HUES6 (cell line): ENCODE data around the gene KRTAP5-5.
"Not testable (repeated sequence)": the region's sequence is repeated elsewhere in the genome, so short reads cannot be mapped to it uniquely, and the experiment has no call there.

Experiments
- H3K27ac ChIP-seq: 2 replicates; pipeline ENCODE4 v1.7.0; 2013; ENCODE audit warnings: low read depth, mild to moderate bottlenecking, low read length, inconsistent platforms
- H3K27me3 ChIP-seq: 2 replicates; pipeline ENCODE4 v1.6.1; 2013; ENCODE audit warnings: low read length; ENCODE audit not compliant: control insufficient read depth, insufficient read depth
- H3K36me3 ChIP-seq: 2 replicates; pipeline ENCODE4 v1.6.1; 2013; ENCODE audit warnings: low read length; ENCODE audit not compliant: control insufficient read depth, insufficient read depth
- H3K4me1 ChIP-seq: 2 replicates; pipeline ENCODE4 v1.6.1; 2013; ENCODE audit warnings: low read length; ENCODE audit not compliant: control insufficient read depth, insufficient read depth
- H3K4me3 ChIP-seq: 2 replicates; pipeline ENCODE4 v1.5.1; 2013; ENCODE audit warnings: low read depth, low read length
- H3K9ac ChIP-seq: one replicate; pipeline ENCODE4 v1.6.1; 2013; ENCODE audit warnings: mild to moderate bottlenecking, low read length
- H3K9me3 ChIP-seq: 2 replicates; pipeline ENCODE4 v1.6.1; 2013; ENCODE audit warnings: low read depth, low read length; ENCODE audit not compliant: control insufficient read depth, insufficient read depth

The KRTAP5-5 gene

GRCh38 chr11:1661454-1662269 lies 32.1 kb downstream of the KRTAP5-5 start:
- H3K9ac ChIP-seq, H3K27me3 ChIP-seq, H3K4me1 ChIP-seq, H3K27ac ChIP-seq, H3K4me3 ChIP-seq, H3K9me3 ChIP-seq, H3K36me3 ChIP-seq: not testable (repeated sequence)

- H3K9ac ChIP-seq, H3K4me3 ChIP-seq, H3K4me1 ChIP-seq, H3K9me3 ChIP-seq, H3K36me3 ChIP-seq, H3K27me3 ChIP-seq, H3K27ac ChIP-seq: not testable (repeated sequence)
These were observed 33.2 kb downstream of the KRTAP5-5 start for GRCh38 chr11:1662699-1663283.

- no peaks in the 10 kb centered on the region for H3K9me3 ChIP-seq
- no peak overlapping the region for H3K27ac ChIP-seq
- H3K36me3 ChIP-seq = no peaks in the 10 kb centered on the region
- H3K27me3 ChIP-seq = peaks cover 10% of the 10 kb centered on the region
- no peak overlapping the region for H3K4me3 ChIP-seq
- H3K4me1 ChIP-seq = no peaks in the 10 kb centered on the region
- H3K9ac ChIP-seq = no peak overlapping the region
These were observed 35.7 kb downstream of the KRTAP5-5 start for GRCh38 chr11:1665313-1665712.

DNA sequence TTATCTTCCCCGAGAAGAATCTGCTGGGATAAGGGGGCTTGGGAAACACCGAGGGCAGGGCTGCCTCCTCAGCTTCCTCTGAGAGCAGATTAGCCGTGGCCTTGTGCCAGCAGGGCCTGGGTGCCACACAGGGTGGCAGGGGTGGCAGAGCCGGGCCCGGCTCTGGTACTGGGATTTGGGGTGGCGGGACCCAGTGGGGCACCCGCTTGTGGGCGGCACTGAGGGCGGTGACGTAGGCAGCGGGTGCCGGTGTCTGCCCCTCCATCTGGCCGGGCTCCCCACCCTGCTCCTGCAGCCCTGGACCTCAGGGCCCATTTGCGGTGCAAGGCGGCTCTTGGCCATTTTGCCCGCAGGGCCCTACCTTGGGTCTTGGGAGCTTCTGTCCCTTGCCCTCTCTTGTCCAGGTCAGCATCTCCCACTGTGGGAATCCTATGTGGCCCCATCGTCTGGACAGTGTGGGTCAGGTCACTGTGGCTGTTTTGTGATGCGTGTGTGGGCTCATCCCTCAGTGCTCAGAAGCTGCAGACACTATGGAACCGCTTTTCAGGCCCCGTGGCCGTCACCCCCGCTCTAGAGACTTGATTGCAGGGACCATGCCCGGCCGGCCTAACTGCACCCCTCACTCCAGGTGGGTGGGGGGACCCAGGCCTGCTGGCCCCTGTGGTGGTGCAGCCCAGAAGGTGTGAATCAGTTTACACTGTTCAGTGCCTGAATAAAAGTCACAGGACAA lies 37.7 kb downstream of the KRTAP5-5 start:
- Histone ChIP-seq H3K4me3 (no peak overlapping the region), H3K4me1 (no peaks in the 10 kb centered on the region), H3K27me3 (peaks cover 10% of the 10 kb centered on the region), H3K9ac (no peak overlapping the region), H3K27ac (no peak overlapping the region), H3K9me3 (no peaks in the 10 kb centered on the region), H3K36me3 (no peaks in the 10 kb centered on the region)

GRCh38 chr11:1667906-1668305 lies 38.3 kb downstream of the KRTAP5-5 start:
- Histone ChIP-seq H3K9ac (no peak overlapping the region), H3K27me3 (peaks cover 10% of the 10 kb centered on the region), H3K4me3 (no peak overlapping the region), H3K27ac (no peak overlapping the region), H3K4me1 (no peaks in the 10 kb centered on the region), H3K9me3 (no peaks in the 10 kb centered on the region), H3K36me3 (no peaks in the 10 kb centered on the region)

- H3K27ac ChIP-seq = no peak overlapping the region
- no peaks in the 10 kb centered on the region for H3K9me3 ChIP-seq
- no peaks in the 10 kb centered on the region for H3K4me1 ChIP-seq
- H3K4me3 ChIP-seq = no peak overlapping the region
- H3K36me3 ChIP-seq = no peaks in the 10 kb centered on the region
- no peak overlapping the region for H3K9ac ChIP-seq
- H3K27me3 ChIP-seq = peaks cover 17% of the 10 kb centered on the region
These were observed 39.4 kb downstream of the KRTAP5-5 start for GRCh38 chr11:1668911-1669473.

DNA sequence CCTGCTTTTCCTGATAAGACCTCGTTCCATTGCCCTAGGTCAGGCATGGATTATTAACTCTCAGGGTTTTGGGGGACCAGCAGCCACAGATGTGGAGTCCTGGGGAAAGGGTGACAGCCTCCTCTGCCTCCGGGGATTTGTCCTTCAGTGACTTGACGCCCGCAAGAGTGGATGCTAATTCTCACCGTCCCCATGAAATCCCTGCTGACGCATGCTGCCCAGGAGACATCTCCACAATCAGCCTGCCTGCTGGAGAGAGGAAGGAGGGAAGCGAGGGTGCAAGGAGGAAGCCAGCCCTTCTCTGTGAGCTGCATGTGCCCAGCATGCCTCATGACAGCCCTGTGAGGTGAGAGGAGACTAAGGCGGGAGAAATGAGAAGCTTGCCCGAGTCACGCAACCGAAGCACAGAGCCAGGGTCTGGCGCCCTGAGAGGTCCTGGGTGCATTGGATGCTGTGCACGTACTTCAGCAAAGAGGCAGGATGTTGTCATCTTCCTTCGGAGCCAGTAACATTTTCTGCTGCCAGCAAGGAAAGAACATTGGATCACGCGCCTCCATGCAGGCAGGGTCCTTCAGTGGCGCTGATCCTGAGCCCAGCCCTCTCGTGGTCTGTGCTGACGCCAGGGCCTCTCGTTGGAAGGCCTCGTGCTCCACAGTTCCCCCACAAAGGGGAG lies 40.1 kb downstream of the KRTAP5-5 start:
- Histone ChIP-seq H3K27me3 (peaks cover 20% of the 10 kb centered on the region), H3K9ac (no peak overlapping the region), H3K4me3 (no peak overlapping the region), H3K27ac (no peak overlapping the region), H3K9me3 (no peaks in the 10 kb centered on the region), H3K36me3 (no peaks in the 10 kb centered on the region), H3K4me1 (no peaks in the 10 kb centered on the region)

- H3K9me3 ChIP-seq, H3K27ac ChIP-seq, H3K9ac ChIP-seq, H3K36me3 ChIP-seq, H3K4me3 ChIP-seq, H3K4me1 ChIP-seq: not testable (repeated sequence)
- H3K27me3 ChIP-seq = peaks cover 21% of the 10 kb centered on the region
These were observed 40.9 kb downstream of the KRTAP5-5 start for GRCh38 chr11:1670457-1670856.

GRCh38 chr11:1670905-1671371 lies 41.4 kb downstream of the KRTAP5-5 start:
- Histone ChIP-seq H3K27me3 (peaks cover 21% of the 10 kb centered on the region), H3K9ac (no peak overlapping the region), H3K4me1 (no peaks in the 10 kb centered on the region), H3K36me3 (no peaks in the 10 kb centered on the region), H3K27ac (no peak overlapping the region), H3K4me3 (no peak overlapping the region), H3K9me3 (no peaks in the 10 kb centered on the region)

DNA sequence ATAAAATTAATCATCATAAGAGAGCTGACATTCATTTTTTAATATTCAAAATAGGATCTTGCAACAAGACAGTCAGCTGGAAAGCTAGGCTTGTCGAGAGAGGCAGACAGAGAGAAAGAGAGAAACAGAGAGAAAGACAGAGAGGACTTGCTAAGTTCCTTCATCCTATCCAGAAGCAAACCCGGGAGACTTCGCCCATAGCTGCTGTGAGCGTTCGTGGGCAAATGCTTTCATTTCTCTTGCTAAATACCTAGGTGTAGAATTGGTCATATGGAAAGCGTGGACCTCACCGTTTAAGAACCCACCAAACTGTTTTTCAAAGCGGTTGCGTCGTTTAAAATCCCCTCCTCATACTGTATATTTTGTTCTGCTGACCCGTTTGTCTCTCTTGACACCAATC lies 42.1 kb downstream of the KRTAP5-5 start:
- Histone ChIP-seq H3K36me3 (no peaks in the 10 kb centered on the region), H3K27me3 (peaks cover 21% of the 10 kb centered on the region), H3K4me1 (no peaks in the 10 kb centered on the region), H3K4me3 (no peak overlapping the region), H3K9me3 (no peaks in the 10 kb centered on the region), H3K9ac (no peak overlapping the region), H3K27ac (no peak overlapping the region)
